Mesodermal cell (in vitro differentiated cells): ENCODE data around the gene S1PR1.

Experiments used
- H3K27ac ChIP-seq: 2 replicates; pipeline ENCODE4 v1.7.0; 2013; ENCODE audit warnings: mild to moderate bottlenecking, low read depth, low read length, moderate library complexity; ENCODE audit not compliant: severe bottlenecking
- H3K36me3 ChIP-seq: 2 replicates; pipeline ENCODE4 v1.7.1; 2013; ENCODE audit warnings: mild to moderate bottlenecking, low read length, moderate library complexity; ENCODE audit not compliant: control insufficient read depth, insufficient read depth
- H3K4me1 ChIP-seq: one replicate; pipeline ENCODE4 v1.7.1; 2013; ENCODE audit warnings: mild to moderate bottlenecking, low read length; ENCODE audit not compliant: insufficient read depth, control insufficient read depth, poor library complexity, severe bottlenecking
- H3K4me3 ChIP-seq: 2 replicates; pipeline ENCODE4 v1.7.0; 2013; ENCODE audit warnings: low read length, control low read depth, mild to moderate bottlenecking; ENCODE audit not compliant: insufficient read depth, poor library complexity, severe bottlenecking; ENCODE audit errors: extremely low read depth
- H3K9me3 ChIP-seq: 2 replicates; pipeline ENCODE4 v1.7.1; 2013; ENCODE audit warnings: mild to moderate bottlenecking, low read length, moderate library complexity; ENCODE audit not compliant: control insufficient read depth
- WGBS, 2 experiments: methylation state at CpG; one replicate each; pipeline ENCODE4 v1.1.5; 2013; ENCODE audit warnings: missing lambda C conversion rate in 2 of 2; ENCODE audit not compliant: insufficient coverage in 2 of 2; 5-methylcytosine and 5-hydroxymethylcytosine counted together

S1PR1 gene

GRCh38 chr1:101262630-101263348 lies 26.0 kb downstream of the S1PR1 start:
- Histone ChIP-seq H3K9me3 (no peaks in the 10 kb centered on the region), H3K36me3 (no peaks in the 10 kb centered on the region), H3K4me3 (no peak overlapping the region), H3K4me1 (peaks cover 10% of the 10 kb centered on the region), H3K27ac (peak overlapping the region; percentile 75)
- 42 to 47% methylated on average over 4 to 5 of the region's 6 CpGs for WGBS, 2 experiments

GRCh38 chr1:101264697-101265096 lies 27.9 kb downstream of the S1PR1 start:
- 100% methylated on average over 1 of the region's 2 CpGs; no CpG with 5 or more reads in 1 of the 2 experiments for WGBS, 2 experiments
- no peak overlapping the region for H3K4me3 ChIP-seq
- H3K36me3 ChIP-seq: no peaks in the 10 kb centered on the region
- peaks cover 10% of the 10 kb centered on the region for H3K4me1 ChIP-seq
- no peaks in the 10 kb centered on the region for H3K9me3 ChIP-seq
- H3K27ac ChIP-seq: no peak overlapping the region

- WGBS, 2 experiments: 67 to 90% methylated on average over 1 of the region's 2 CpGs
- Histone ChIP-seq H3K9me3 (no peaks in the 10 kb centered on the region), H3K27ac (no peak overlapping the region), H3K4me1 (peaks cover 10% of the 10 kb centered on the region), H3K36me3 (no peaks in the 10 kb centered on the region), H3K4me3 (no peak overlapping the region)
Measured at GRCh38 chr1:101265684-101266083, 28.9 kb downstream of the S1PR1 start.

GRCh38 chr1:101267082-101267481 lies 30.3 kb downstream of the S1PR1 start:
- no peak overlapping the region for H3K27ac ChIP-seq
- 100% methylated on average over 1 of the region's 2 CpGs; no CpG with 5 or more reads in 1 of the 2 experiments for WGBS, 2 experiments
- no peak overlapping the region for H3K4me3 ChIP-seq
- H3K4me1 ChIP-seq: peaks cover 9% of the 10 kb centered on the region
- H3K9me3 ChIP-seq: no peaks in the 10 kb centered on the region
- H3K36me3 ChIP-seq: no peaks in the 10 kb centered on the region

- H3K27ac ChIP-seq: no peak overlapping the region
- no peaks in the 10 kb centered on the region for H3K36me3 ChIP-seq
- H3K9me3 ChIP-seq: no peaks in the 10 kb centered on the region
- H3K4me3 ChIP-seq: no peak overlapping the region
- H3K4me1 ChIP-seq: no peaks in the 10 kb centered on the region
- WGBS, 2 experiments: 100% methylated on average over 1 of the region's 2 CpGs
Measured at GRCh38 chr1:101268893-101269292, 32.1 kb downstream of the S1PR1 start.

GRCh38 chr1:101275672-101276071 lies 38.9 kb downstream of the S1PR1 start:
- Histone ChIP-seq H3K36me3 (no peaks in the 10 kb centered on the region), H3K9me3 (no peaks in the 10 kb centered on the region), H3K4me3 (no peak overlapping the region), H3K4me1 (no peaks in the 10 kb centered on the region), H3K27ac (no peak overlapping the region)
- WGBS, 2 experiments: 100% methylated on average over 1 of the region's 5 CpGs; no CpG with 5 or more reads in 1 of the 2 experiments

GRCh38 chr1:101276818-101277217 lies 40.0 kb downstream of the S1PR1 start:
- WGBS, 2 experiments: 93 to 100% methylated on average over 3 of the region's 6 CpGs
- no peaks in the 10 kb centered on the region for H3K9me3 ChIP-seq
- H3K4me1 ChIP-seq: no peaks in the 10 kb centered on the region
- no peak overlapping the region for H3K4me3 ChIP-seq
- no peak overlapping the region for H3K27ac ChIP-seq
- H3K36me3 ChIP-seq: no peaks in the 10 kb centered on the region

- Histone ChIP-seq H3K36me3 (no peaks in the 10 kb centered on the region), H3K27ac (no peak overlapping the region), H3K9me3 (no peaks in the 10 kb centered on the region), H3K4me3 (no peak overlapping the region), H3K4me1 (no peaks in the 10 kb centered on the region)
- WGBS, 2 experiments: 83 to 100% methylated on average over 2 of the region's 4 CpGs
Measured at GRCh38 chr1:101278238-101278637, 41.4 kb downstream of the S1PR1 start.

GRCh38 chr1:101278845-101279244 lies 42.0 kb downstream of the S1PR1 start:
- Histone ChIP-seq H3K4me1 (no peaks in the 10 kb centered on the region), H3K4me3 (no peak overlapping the region), H3K36me3 (no peaks in the 10 kb centered on the region), H3K9me3 (no peaks in the 10 kb centered on the region), H3K27ac (no peak overlapping the region)
- 67 to 100% methylated on average over 1 of the region's 3 CpGs for WGBS, 2 experiments

GRCh38 chr1:101280049-101280592 lies 43.3 kb downstream of the S1PR1 start:
- WGBS, 2 experiments: no CpG with 5 or more reads among the region's 1 CpG
- Histone ChIP-seq H3K9me3 (no peaks in the 10 kb centered on the region), H3K4me3 (no peak overlapping the region), H3K4me1 (no peaks in the 10 kb centered on the region), H3K36me3 (no peaks in the 10 kb centered on the region), H3K27ac (no peak overlapping the region)
